GM19397 (cell line): ENCODE results near the gene NFIC.
"Not testable (repeated sequence)": the region's sequence is repeated elsewhere in the genome, so short reads cannot be mapped to it uniquely, and the experiment has no call there.

Experiments
- ATAC-seq: cut with Tn5 transposase; IDR thresholded peaks from one replicate; pipeline ENCODE4 v1.9.1; 2021; ENCODE audit warnings: mild to moderate bottlenecking, moderate library complexity; ENCODE audit not compliant: unreplicated experiment

The NFIC gene

GRCh38 chr19:3396881-3397265 is 30.5 kb downstream of the NFIC start:
- no peak for ATAC-seq

DNA sequence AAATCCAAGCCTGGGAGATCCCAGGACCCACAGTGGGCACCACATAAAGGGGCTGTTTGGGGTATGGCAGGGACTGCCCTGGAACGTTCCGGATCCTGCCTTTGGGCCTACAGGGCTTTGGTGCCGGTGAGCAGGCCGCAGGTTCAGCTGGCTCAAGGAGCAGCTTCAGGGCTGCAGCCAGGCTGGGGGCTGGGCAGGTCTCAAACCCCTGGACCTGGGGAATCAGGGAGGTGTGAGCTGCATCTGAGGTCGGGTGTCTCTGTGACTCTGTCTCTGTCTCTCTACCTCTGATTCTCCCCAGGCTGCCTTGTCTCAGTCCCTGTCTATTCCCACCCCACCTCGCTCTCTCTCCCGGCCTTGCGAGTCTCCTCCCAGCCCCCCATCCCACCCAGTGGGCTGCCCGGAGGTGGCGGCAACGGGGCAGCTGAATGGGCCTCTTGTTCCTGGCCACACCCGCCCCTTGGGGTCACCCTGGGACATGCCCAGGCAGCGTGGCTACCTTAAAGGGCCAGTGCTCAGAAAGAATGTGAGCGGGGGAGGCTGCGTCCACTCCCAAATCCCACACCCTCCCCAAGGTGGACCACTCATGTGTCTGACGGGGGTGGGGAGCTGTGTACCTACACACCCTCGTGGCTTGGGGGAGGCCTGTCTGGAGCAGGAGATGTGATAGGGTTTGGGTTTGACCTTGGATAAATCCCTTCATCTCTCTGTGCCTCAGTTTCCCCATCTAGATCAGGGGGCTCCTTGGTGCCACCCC is 31.1 kb downstream of the NFIC start:
- ATAC-seq, result no peak

DNA sequence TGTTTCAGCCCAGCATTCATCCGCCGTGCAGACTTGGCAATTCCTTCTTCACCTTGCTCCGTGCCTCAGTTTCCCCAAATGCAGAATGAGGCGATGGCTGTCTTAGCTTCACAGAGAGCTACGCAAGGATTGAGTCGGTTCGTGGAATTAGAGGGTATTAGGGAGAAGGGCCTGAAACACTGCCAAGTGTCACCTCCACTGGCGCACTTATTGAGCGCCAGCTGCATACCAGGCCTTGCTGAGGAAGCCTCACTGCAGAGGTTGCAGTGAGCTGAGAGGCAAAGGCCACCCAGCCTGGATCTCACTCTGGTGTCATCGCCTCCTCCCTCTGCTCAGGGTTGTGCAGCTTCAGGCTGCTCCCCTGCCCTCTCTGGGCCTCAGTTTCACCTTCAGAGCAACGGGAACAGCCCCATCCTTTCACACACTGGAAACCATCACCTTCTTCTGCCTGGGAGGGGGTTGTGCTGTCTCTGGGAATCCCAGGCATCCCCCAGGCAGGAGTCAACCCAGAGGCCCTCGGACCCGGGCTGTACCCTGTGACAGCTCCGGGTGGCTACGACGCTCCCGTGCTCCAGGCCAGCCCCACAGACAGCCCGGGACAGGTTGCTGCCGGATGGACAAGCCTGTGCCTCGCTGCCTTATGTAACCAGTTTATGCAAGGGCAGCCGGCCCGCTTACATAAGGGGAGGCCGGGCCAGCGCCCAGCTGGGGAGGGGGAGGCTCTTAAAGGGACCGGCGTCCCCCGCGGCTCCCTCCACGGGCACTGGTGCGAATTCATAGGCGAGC is 31.9 kb downstream of the NFIC start:
- ATAC-seq, result no peak

DNA sequence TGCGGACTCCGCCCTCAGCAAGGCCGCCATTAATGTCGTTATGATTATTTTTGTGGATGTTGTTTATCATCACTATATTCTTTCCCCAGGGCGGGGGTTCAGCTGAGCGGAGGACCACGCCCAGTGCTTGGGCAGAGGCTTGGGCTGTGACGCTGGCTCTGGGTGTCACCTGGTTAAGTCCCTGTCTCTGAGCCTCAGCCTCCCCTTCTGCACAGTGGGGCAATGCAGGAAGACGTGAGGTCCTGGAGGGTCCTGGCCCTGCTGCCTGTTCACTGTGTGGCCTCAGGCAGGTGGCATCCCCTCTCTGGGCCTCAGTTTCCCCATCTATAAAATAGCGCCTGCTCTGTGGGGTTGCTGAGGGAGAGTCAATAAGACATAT is 32.5 kb downstream of the NFIC start:
- no peak for ATAC-seq

DNA sequence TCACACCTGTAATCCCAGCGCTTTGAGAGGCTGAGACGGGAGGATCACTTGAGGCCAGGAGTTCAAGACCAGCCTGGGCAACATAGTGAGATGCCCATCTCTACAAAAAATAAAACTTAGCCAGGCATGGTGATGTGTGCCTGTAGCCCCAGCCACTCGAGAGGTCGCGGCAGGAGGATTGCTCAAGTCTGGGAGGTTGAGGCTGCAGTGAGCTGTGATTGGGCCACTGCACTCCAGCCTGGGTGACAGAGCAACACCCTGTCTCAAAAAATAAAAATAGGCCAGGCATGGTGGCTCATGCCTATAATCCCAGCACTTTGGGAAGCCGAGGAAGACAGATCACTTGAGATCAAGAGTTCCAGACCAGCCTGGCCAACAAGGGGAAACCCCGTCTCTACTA is 32.9 kb downstream of the NFIC start:
- ATAC-seq, result not testable (repeated sequence)

GRCh38 chr19:3401004-3401768 is 34.8 kb downstream of the NFIC start:
- no peak for ATAC-seq

- no peak for ATAC-seq
These were observed 36.5 kb downstream of the NFIC start for GRCh38 chr19:3402631-3403443.

GRCh38 chr19:3403489-3404323 is 37.3 kb downstream of the NFIC start:
- no peak for ATAC-seq

GRCh38 chr19:3404324-3405260 is 38.2 kb downstream of the NFIC start:
- no peak for ATAC-seq

DNA sequence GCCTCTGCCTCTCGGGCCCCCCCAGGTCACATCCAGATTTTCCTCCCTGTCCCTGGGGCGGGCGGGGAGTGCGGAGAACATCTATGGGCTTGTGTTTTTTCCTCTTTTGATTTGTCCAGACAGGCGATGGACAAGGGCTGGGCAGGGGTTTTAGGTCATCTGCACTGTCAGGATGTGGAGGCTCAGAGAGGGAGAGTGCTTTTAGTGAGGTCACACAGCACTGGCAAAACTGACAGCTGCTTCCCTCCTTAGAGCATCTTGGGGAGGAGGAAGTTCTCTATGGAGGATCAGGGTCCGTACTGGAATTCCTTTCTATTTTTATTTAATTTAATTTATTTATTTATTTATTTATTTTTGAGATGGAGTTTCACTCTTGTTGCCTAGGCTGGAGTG is 38.9 kb downstream of the NFIC start:
- no peak for ATAC-seq

DNA sequence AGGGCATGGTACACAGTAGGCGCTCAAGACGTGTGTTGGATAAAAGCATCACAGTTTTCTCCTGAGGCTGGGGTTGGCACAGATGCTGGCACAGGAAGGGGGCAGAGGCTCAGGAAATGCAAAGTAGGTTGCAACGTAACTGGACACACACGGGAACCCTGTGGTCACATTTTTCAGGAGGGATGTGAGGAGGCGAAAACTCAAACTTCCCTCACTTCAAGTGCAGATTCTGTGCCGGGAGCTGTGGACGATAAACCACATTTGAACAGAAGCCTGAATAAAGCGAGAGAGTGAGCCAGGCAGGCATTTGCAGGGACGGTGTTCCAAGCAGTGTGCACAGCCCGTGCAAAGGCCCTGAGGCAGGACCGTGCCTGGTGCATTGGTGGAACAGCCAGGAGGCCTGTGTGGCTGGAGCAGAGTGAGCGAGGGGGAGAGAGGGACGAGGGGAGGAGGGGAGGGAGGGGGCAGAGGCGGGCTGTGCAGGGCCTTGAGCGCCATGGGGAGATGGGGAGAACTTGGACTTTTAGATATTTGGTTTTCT is 40.3 kb downstream of the NFIC start:
- ATAC-seq, result no peak

DNA sequence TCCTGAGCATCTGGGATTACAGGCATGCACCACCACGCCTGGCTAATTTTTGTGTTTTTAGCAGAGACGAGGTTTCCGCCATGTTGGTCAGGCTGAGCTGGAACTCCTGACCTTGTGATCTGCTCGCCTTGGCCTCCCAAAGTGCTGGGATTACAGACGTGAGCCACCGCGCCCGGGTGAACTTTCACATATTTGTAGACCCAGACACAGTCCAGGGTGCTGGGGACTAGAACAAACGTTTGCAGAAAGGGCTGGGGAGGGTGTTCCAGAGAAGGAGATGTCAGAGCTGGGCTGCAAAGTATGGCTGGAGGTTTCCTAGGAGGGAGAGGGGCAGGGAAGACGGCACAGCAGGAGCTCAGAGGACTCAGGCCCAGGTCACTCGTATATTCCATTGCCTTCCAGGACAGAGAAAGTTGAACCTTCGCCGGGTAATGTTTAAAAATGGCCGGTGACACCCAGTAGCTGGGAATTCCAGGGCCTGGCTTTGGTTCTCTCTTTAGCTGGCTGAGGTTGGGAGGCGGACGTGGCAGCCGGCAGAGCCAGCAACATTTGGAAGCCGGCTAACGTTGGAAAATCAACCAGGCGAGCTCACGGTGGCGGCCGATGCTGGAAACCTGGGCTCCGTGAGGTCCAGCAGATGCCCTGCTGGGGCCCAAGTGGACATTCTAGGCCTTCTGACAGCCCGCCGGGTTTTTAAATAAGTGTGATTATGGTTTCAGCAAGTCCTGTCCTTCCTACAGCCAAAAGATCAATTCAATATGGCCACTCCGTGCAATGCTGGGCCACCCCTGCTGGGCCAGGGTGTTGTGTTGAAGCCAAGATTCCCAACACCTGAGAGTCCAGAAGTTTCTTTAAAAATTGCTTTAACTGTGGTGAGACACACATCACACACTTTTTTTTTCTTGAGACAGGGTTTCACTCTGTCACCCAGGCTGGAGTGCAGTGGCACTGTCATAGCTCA is 41.5 kb downstream of the NFIC start:
- no peak for ATAC-seq

DNA sequence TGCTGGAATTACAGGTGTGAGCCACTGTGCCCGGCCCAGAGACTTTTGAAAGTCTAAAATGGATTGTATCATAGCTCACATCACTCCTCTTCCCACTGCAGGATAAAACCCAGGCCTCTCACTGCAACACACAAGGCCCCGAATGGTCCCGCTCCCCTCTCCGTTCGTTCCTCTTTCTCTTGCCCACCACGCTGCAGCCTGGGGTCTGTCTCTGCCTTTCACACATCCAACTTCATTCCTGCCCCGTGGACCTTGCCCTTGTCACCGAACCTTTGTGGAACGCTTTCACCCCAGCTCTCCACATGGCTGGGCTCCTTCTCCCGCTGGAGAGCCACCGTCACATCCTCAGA is 42.6 kb downstream of the NFIC start:
- no peak for ATAC-seq

DNA sequence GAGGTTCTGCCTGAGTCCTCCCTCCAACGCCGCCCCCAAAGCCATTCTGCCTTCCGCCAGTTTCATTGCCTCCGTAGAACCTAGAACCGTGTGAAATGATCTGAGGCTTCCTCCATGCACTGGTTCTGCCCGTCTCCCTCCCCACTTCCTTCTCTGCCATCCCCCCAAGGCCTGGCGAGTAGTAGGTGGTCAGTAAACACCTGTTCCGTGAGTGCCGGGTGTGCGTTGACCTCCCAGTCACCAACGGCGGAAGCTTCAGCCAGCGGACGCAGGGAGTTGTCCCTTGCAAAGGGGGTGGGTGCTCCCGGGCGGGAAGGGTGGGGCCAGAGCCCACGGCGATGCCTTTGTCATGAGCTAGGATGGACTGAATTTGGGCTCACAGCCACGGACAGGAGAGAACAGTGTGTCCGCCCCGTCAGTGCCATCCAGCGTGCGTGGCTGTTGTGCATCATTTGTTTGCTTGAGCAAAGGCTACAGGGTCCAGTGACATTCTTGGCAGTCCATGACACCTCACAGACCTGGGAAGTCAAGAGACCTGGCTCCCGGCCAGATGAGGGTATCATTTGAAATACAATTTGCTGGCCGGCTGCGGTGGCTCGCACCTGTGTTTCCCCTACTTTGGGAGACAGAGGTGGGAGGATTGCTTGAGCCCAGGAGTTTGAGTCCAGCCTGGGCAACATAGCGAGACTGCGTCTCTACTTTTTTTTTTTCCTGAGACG is 43.1 kb downstream of the NFIC start:
- ATAC-seq, result no peak

- no peak for ATAC-seq
These were observed 45.3 kb downstream of the NFIC start for GRCh38 chr19:3411636-3412035.

DNA sequence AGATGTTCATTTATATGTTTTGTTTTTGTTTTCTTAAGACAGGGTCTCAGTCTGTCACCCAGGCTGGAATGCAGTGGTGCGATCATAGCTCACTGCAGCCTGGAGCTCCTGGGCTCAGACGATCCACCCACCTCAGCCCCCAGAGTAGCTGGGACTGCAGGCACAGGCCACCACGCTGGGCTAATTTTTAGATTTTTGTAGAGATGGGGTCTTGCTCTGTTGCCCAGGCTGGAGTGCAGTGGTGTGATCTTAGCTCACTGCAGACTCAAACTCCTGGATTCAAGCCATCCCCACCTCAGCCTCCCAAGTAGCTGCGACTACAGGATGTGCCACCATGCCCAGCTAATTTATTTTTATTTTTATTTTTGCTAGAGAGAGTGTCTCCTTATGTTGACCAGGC is 45.7 kb downstream of the NFIC start:
- no peak for ATAC-seq

DNA sequence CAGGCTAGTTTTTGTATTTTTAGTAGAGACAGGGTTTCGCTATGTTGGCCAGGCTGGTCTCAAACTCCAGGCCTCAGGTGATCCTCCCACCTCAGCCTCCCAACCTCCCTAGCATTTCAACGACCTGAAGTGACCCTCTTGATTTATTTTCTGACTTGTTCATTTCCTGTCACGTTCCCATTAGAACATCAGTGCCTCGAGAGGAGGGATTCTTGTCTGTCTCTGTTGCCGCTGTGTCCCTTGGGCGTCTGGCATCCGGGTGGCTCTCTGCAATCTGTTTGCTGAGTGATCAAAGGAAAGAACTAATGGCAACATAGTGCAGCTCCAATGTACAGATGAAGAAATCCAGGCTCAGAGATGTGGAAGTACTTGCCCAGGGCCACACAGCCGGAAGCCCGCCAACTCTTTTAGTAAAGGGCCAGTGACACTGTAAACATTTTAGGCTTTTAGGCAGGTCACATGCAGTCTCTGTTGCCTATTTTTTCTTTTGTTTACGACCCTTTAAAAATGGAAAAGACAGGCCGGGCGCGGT is 47.5 kb downstream of the NFIC start:
- no peak for ATAC-seq
